MM.1S (cell line): ENCODE measurements around the gene CITED2.

Experiments
- DNase-seq: peaks from one replicate; pipeline ENCODE4 v3.0.0-alpha.2; 2015
- H2AFZ ChIP-seq: fragments of 300-600 bp; sonication (generic); 2 replicates; pipeline ENCODE4 v1.6.0; 2016; ENCODE audit warnings: antibody characterized with exemption, low read length
- H3F3A ChIP-seq: fragments of 300-600 bp; sonication (generic); 2 replicates; pipeline ENCODE4 v1.6.1; 2016; ENCODE audit warnings: mild to moderate bottlenecking, antibody characterized with exemption, low read length, moderate library complexity, mixed read lengths; ENCODE audit not compliant: insufficient read depth
- H3K27ac ChIP-seq: fragments of 300-600 bp; sonication (generic); 2 replicates; pipeline ENCODE4 v1.5.1; 2016; ENCODE audit warnings: mild to moderate bottlenecking, low read length
- H3K27me3 ChIP-seq: fragments of 300-600 bp; sonication (generic); replicated peaks from 2 replicates; pipeline ENCODE4 v1.6.0; 2016; ENCODE audit warnings: low read length; ENCODE audit not compliant: insufficient read depth
- H3K36me3 ChIP-seq: fragments of 300-600 bp; sonication (generic); replicated peaks from 2 replicates; pipeline ENCODE4 v1.6.1; 2016; ENCODE audit warnings: mild to moderate bottlenecking, low read length, mixed read lengths; ENCODE audit not compliant: insufficient read depth
- H3K4me1 ChIP-seq: fragments of 300-600 bp; sonication (generic); 2 replicates; pipeline ENCODE4 v1.6.1; 2016; ENCODE audit warnings: low read length, mixed read lengths
- H3K4me2 ChIP-seq: fragments of 300-600 bp; sonication (generic); 2 replicates; pipeline ENCODE4 v1.6.0; 2016; ENCODE audit warnings: low read depth, low read length
- H3K4me3 ChIP-seq: fragments of 300-600 bp; sonication (generic); 2 replicates; pipeline ENCODE4 v1.5.1; 2016; ENCODE audit warnings: low read length, mixed read lengths
- H3K79me2 ChIP-seq: fragments of 300-600 bp; sonication (generic); 2 replicates; pipeline ENCODE4 v1.6.1; 2016; ENCODE audit warnings: mixed run types, low read length, mixed read lengths
- H3K9ac ChIP-seq: fragments of 300-600 bp; sonication (generic); 2 replicates; pipeline ENCODE4 v1.6.1; 2016; ENCODE audit warnings: low read length, mixed read lengths
- H3K9me2 ChIP-seq: fragments of 300-600 bp; sonication (generic); replicated peaks from 2 replicates; pipeline ENCODE4 v1.6.1; 2016; ENCODE audit warnings: mild to moderate bottlenecking, low read length, mixed read lengths; ENCODE audit not compliant: insufficient read depth
- H3K9me3 ChIP-seq: fragments of 300-600 bp; sonication (generic); replicated peaks from 2 replicates; pipeline ENCODE4 v1.6.1; 2016; ENCODE audit warnings: mild to moderate bottlenecking, low read length, mixed read lengths; ENCODE audit not compliant: insufficient read depth
- H4K20me1 ChIP-seq: fragments of 300-600 bp; sonication (generic); 2 replicates; pipeline ENCODE4 v1.6.1; 2016; ENCODE audit warnings: mild to moderate bottlenecking, low read length, moderate library complexity, mixed read lengths; ENCODE audit not compliant: insufficient read depth
- EZH2 ChIP-seq: fragments of 300-600 bp; sonication (generic); optimal IDR thresholded peaks from 2 replicates; pipeline ENCODE3; 2017; ENCODE audit warnings: low read depth, mild to moderate bottlenecking, antibody characterized with exemption, low read length, mixed read lengths
- EZH2phosphoT487 ChIP-seq: fragments of 300-600 bp; sonication (generic); IDR thresholded peaks from 2 replicates; pipeline ENCODE4 v1.6.1; 2018; ENCODE audit warnings: antibody characterized with exemption, low read length
- TF ChIP-seq, protein P1 (sequence below): fragments of 300-600 bp; sonication (generic); IDR thresholded peaks from 2 replicates; pipeline ENCODE4 v1.5.1; 2016; ENCODE audit warnings: antibody characterized with exemption, low read length, mixed read lengths

CITED2 gene

DNA sequence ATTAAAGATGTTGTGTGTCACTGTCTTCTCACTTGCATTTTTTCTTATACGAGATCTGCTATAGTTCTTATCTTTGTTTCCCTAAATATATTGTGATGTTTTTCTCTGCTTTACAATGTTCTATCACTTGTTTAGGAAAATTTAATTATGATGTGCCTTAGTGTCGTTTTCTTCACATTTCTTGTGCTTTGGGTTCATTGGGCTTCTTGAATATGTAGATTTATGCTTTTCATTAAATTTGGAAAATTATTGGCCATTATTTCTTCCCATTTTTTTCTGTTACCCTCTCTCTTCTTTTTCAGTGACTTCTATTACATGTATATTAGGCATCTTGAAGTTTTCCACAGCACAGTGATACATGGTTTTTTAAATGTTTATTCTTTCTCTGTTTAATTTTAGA, 33.4 kb downstream of the CITED2 start:
- TF ChIP-seq, protein P1, sequence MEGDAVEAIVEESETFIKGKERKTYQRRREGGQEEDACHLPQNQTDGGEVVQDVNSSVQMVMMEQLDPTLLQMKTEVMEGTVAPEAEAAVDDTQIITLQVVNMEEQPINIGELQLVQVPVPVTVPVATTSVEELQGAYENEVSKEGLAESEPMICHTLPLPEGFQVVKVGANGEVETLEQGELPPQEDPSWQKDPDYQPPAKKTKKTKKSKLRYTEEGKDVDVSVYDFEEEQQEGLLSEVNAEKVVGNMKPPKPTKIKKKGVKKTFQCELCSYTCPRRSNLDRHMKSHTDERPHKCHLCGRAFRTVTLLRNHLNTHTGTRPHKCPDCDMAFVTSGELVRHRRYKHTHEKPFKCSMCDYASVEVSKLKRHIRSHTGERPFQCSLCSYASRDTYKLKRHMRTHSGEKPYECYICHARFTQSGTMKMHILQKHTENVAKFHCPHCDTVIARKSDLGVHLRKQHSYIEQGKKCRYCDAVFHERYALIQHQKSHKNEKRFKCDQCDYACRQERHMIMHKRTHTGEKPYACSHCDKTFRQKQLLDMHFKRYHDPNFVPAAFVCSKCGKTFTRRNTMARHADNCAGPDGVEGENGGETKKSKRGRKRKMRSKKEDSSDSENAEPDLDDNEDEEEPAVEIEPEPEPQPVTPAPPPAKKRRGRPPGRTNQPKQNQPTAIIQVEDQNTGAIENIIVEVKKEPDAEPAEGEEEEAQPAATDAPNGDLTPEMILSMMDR, result no peak
- no peaks in the 10 kb centered on the region for H3K9me3 ChIP-seq
- no peaks in the 10 kb centered on the region for H3K36me3 ChIP-seq
- no peak overlapping the region for H3K27ac ChIP-seq
- no peak overlapping the region for H3K4me2 ChIP-seq
- DNase-seq, result no peak
- no peaks in the 10 kb centered on the region for H3F3A ChIP-seq
- no peak overlapping the region for H3K9ac ChIP-seq
- no peak overlapping the region for H2AFZ ChIP-seq
- no peaks in the 10 kb centered on the region for H3K27me3 ChIP-seq
- H3K79me2 ChIP-seq, result no peaks in the 10 kb centered on the region
- peaks cover 8% of the 10 kb centered on the region for H3K4me1 ChIP-seq
- no peak overlapping the region for H3K4me3 ChIP-seq
- H4K20me1 ChIP-seq, result no peaks in the 10 kb centered on the region
- H3K9me2 ChIP-seq, result no peaks in the 10 kb centered on the region

DNA sequence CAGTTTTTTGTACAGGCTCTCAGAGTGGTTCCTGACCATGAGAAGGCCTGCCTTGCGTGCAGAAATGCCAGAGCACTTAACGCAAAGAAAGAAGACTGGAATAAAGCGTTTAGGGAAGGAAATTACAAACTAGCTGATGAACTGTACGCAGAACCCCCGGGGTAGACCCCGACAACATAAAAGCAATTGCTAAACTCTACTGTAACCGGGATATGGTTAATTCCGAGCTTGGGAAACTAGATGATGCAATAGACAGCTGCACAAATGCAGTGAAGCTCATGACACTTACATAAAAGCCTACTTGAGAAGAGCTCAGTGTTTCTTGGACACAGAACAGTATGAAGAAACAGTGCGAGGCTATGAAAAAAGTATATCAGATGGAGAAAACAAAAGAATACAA, 35.7 kb downstream of the CITED2 start:
- H2AFZ ChIP-seq, result no peak overlapping the region
- H3K27me3 ChIP-seq, result no peaks in the 10 kb centered on the region
- H4K20me1 ChIP-seq, result no peaks in the 10 kb centered on the region
- H3K27ac ChIP-seq, result no peak overlapping the region
- no peaks in the 10 kb centered on the region for H3K79me2 ChIP-seq
- no peaks in the 10 kb centered on the region for H3K9me2 ChIP-seq
- DNase-seq, result no peak
- no peaks in the 10 kb centered on the region for H3K9me3 ChIP-seq
- H3K4me3 ChIP-seq, result no peak overlapping the region
- H3K4me1 ChIP-seq, result peaks cover 8% of the 10 kb centered on the region
- no peaks in the 10 kb centered on the region for H3F3A ChIP-seq
- no peak overlapping the region for H3K9ac ChIP-seq
- H3K36me3 ChIP-seq, result no peaks in the 10 kb centered on the region
- TF ChIP-seq, protein P1, result no peak
- TF ChIP-seq EZH2phosphoT487 (no peak), EZH2 (no peak)
- H3K4me2 ChIP-seq, result no peak overlapping the region

DNA sequence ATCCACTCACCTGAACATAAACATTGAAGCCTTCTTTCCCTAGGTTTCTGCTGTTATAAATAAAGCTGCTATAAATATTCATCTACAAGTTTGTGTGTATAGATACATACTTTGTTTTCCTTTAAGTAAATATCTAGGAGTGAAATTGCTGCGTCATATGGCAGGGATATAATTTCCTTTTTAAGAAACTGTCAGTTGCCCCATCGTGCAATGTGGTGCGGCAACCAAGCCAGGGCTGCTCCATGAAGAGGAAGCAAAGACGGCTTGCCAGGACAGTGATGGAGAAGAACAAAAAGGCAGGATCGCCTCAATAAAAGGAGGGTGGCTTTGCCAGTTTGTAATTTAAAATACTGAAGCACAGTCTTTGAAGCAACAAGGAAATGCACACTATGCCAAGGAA, 36.6 kb downstream of the CITED2 start:
- no peaks in the 10 kb centered on the region for H3K27me3 ChIP-seq
- H2AFZ ChIP-seq, result no peak overlapping the region
- DNase-seq, result no peak
- no peaks in the 10 kb centered on the region for H4K20me1 ChIP-seq
- no peak overlapping the region for H3K9ac ChIP-seq
- no peak overlapping the region for H3K4me3 ChIP-seq
- H3K36me3 ChIP-seq, result no peaks in the 10 kb centered on the region
- no peak for TF ChIP-seq EZH2
- TF ChIP-seq EZH2phosphoT487, result no peak
- TF ChIP-seq, protein P1, result no peak
- no peaks in the 10 kb centered on the region for H3F3A ChIP-seq
- peaks cover 1% of the 10 kb centered on the region for H3K4me1 ChIP-seq
- no peaks in the 10 kb centered on the region for H3K9me3 ChIP-seq
- H3K4me2 ChIP-seq, result no peak overlapping the region
- H3K9me2 ChIP-seq, result no peaks in the 10 kb centered on the region
- no peak overlapping the region for H3K27ac ChIP-seq
- H3K79me2 ChIP-seq, result no peaks in the 10 kb centered on the region
